K562 (cell line): Measurements from ENCODE around the gene CTSH. TPM values are rescaled to one million over a fixed set of nuclear protein-coding genes. Genes with fewer than 3 reads are reported as not detected.

Experiments
- C11orf30 ChIP-seq: fragments of 450-650 bp; IDR thresholded peaks from 2 replicates; pipeline ENCODE4 v1.6.1; 2016; ENCODE audit warnings: low read depth, mild to moderate bottlenecking
- CBFB ChIP-seq: sonication (generic); formaldehyde crosslinking; IDR thresholded peaks from 2 replicates; pipeline ENCODE4 v1.4.0; 2020; ENCODE audit warnings: mild to moderate bottlenecking, missing genetic modification reagents
- FOS ChIP-seq: IDR thresholded peaks from 3 replicates; pipeline ENCODE4 v1.6.1; 2011; ENCODE audit not compliant: insufficient read length; ENCODE audit errors: extremely low read depth
- FOXA1 ChIP-seq: fragments of 450-650 bp; IDR thresholded peaks from 2 replicates; pipeline ENCODE4 v1.6.1; 2016; ENCODE audit warnings: mild to moderate bottlenecking, borderline replicate concordance
- HDAC1 ChIP-seq, 2 experiments: fragments of 450-650 bp; IDR thresholded peaks; 2 replicates each; pipeline ENCODE4 v1.6.1; 2016 to 2017; ENCODE audit warnings: inconsistent platforms in 1 of 2, mild to moderate bottlenecking in 1 of 2, moderate library complexity in 1 of 2
- JUN ChIP-seq, 2 experiments: sonication (generic) in 1 of 2; formaldehyde crosslinking in 1 of 2; IDR thresholded peaks; 2 replicates each; pipeline versions ENCODE4 v1.6.1 to v1.8.0; 2012 to 2022; ENCODE audit warnings: borderline replicate concordance in 2 of 2, mild to moderate bottlenecking in 2 of 2, improper control_type of control experiment in 1 of 2, low read depth in 1 of 2, low read length in 1 of 2, missing genetic modification reagents in 1 of 2
- KLF1 ChIP-seq: fragments of 450-650 bp; IDR thresholded peaks from 2 replicates; pipeline ENCODE4 v1.6.1; 2016; ENCODE audit warnings: missing genetic modification characterization, missing compliant biosample characterization
- MCM3 ChIP-seq: fragments of 450-650 bp; IDR thresholded peaks from 2 replicates; pipeline ENCODE4 v1.6.1; 2016
- MTA2 ChIP-seq: fragments of 450-650 bp; IDR thresholded peaks from 2 replicates; pipeline ENCODE4 v1.6.1; 2016; ENCODE audit warnings: low read depth
- PHB2 ChIP-seq: fragments of 450-650 bp; IDR thresholded peaks from 2 replicates; pipeline ENCODE4 v1.6.1; 2017; ENCODE audit warnings: low read depth
- SMARCB1 ChIP-seq: IDR thresholded peaks from 2 replicates; pipeline ENCODE4 v1.6.1; 2011; ENCODE audit warnings: improper control_type of control experiment, low read depth; ENCODE audit not compliant: insufficient read length
- SMARCC2 ChIP-seq: fragments of 450-650 bp; IDR thresholded peaks from 2 replicates; pipeline ENCODE4 v1.6.1; 2017; ENCODE audit warnings: antibody characterized with exemption, moderate library complexity, mild to moderate bottlenecking, low read depth
- SOX6 ChIP-seq: fragments of 450-650 bp; IDR thresholded peaks from 2 replicates; pipeline ENCODE4 v1.6.1; 2014; ENCODE audit warnings: mild to moderate bottlenecking
- TFAM ChIP-seq: fragments of 250-450 bp; sonication (Bioruptor Pico); conservative IDR thresholded peaks from 2 replicates; pipeline ENCODE4 v1.5.0; 2021; ENCODE audit warnings: mild to moderate bottlenecking, moderate library complexity
- TRIM28 ChIP-seq: fragments of 450-650 bp; IDR thresholded peaks from 2 replicates; pipeline ENCODE4 v1.6.1; 2017
- XRCC5 ChIP-seq: fragments of 200-400 bp; formaldehyde crosslinking; IDR thresholded peaks from 2 replicates; pipeline ENCODE4 v1.6.1; 2017; ENCODE audit warnings: low read depth, mild to moderate bottlenecking, low read length
- ZNF263 ChIP-seq: sonication (generic); formaldehyde crosslinking; IDR thresholded peaks from 2 replicates; pipeline ENCODE4 v1.8.0; 2022; ENCODE audit warnings: mild to moderate bottlenecking, missing genetic modification reagents, borderline replicate concordance
- ZNF444 ChIP-seq: fragments of 250-450 bp; sonication (Bioruptor Pico); IDR thresholded peaks from 2 replicates; pipeline ENCODE4 v1.4.0; 2020; ENCODE audit warnings: mild to moderate bottlenecking, moderate library complexity
- ZNF707 ChIP-seq: fragments of 250-450 bp; sonication (Bioruptor Pico); conservative IDR thresholded peaks from 2 replicates; pipeline ENCODE4 v1.8.0; 2022; ENCODE audit warnings: inconsistent platforms, mild to moderate bottlenecking, moderate library complexity
- ZNF778 ChIP-seq: fragments of 450-650 bp; formaldehyde crosslinking; IDR thresholded peaks from 2 replicates; pipeline ENCODE4 v1.4.0; 2020; ENCODE audit warnings: mild to moderate bottlenecking, moderate library complexity
- polyA plus RNA-seq, 8 experiments: library from polyadenylated mRNA; depleted of rRNA in 4 of 8; stranded (reverse) in 5 of 8; unstranded in 3 of 8; fragments of >200 nt; fragmentation: Nextera tagmentation in 2 of 8; fragmentation: Illumina TruSeq in 1 of 8; extraction: Ambion mirVana in 2 of 8; extraction: Trizol in 1 of 8; gene quantifications; 2 replicates each; pipeline versions ENCODE4 v1.2.1 to v1.2.3, GENCODE V29; 2011 to 2014; ENCODE audit warnings: inconsistent platforms in 1 of 8, missing spikeins in 1 of 8
- total RNA-seq, 7 experiments: library from RNA; depleted of rRNA in 6 of 7; stranded (reverse); fragments of >200 nt in 6 of 7; fragmentation: Illumina TruSeq in 2 of 7; extraction: Trizol in 2 of 7; gene quantifications; 2 replicates each; pipeline versions ENCODE4 v1.2.1 to v1.2.3, GENCODE V29; 2011 to 2021; ENCODE audit warnings: low replicate concordance in 1 of 7
- TF ChIP-seq, protein P1 (sequence below): fragments of 250-450 bp; sonication (Bioruptor Pico); IDR thresholded peaks from 2 replicates; pipeline ENCODE4 v1.8.0; 2021; ENCODE audit warnings: moderate library complexity, mild to moderate bottlenecking, inconsistent platforms
- TF ChIP-seq, protein P2 (sequence below): IDR thresholded peaks from 2 replicates; pipeline ENCODE4 v1.6.1; 2011; ENCODE audit warnings: borderline replicate concordance, low read depth, mild to moderate bottlenecking, moderate library complexity, low read length; ENCODE audit not compliant: insufficient read depth, poor library complexity, severe bottlenecking
- TF ChIP-seq, protein P3 (sequence below): fragments of 450-650 bp; IDR thresholded peaks from 2 replicates; pipeline ENCODE4 v1.6.1; 2016; ENCODE audit warnings: antibody characterized with exemption

The CTSH gene
- total and polyA plus RNA-seq, 9 of the 15 experiments (the other 6 are each of a cell fraction or from before 2014, with no cell fraction given) = 15.0 to 462 (median 173) TPM

DNA sequence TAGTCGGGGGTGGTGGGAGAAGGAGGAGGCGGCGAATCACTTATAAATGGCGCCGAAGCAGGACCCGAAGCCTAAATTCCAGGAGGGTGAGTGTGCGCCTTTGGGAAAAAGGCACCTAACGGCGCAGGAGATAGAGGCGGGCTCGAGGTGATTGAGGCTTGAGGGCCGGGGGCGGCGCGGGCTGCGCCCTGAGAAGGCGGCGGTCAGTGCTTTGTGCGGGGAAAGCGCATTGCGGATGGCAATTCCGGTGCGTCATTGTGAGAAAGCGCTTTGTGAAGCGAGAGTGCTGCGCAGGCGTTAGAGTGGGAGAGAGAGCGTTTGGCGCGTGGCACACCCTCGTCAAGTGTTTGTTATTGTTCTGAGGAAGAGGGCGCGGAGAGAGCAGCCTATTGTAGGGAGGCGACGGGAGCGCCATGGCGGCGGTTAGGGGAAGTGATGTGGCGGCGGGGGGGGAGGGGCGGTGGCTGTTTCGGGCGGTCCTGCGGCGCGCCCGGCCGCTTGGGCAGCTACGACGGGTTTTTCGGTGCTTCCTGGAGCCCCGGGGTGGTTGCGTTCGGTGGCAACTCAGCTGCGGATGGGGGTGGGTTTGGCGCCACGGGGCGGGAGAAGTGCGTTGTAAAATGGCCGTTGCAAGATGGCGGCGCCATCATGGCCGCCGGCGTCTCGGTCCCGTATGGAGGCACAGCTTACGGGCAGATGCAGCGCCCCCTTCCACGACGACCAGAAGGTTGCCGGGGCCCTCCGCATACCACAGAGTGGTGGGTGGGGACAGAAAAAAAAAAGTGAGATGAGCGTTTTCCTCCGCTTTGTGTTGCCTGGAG lies 71.7 kb downstream of the CTSH start (continued):
- TF ChIP-seq, protein P1, sequence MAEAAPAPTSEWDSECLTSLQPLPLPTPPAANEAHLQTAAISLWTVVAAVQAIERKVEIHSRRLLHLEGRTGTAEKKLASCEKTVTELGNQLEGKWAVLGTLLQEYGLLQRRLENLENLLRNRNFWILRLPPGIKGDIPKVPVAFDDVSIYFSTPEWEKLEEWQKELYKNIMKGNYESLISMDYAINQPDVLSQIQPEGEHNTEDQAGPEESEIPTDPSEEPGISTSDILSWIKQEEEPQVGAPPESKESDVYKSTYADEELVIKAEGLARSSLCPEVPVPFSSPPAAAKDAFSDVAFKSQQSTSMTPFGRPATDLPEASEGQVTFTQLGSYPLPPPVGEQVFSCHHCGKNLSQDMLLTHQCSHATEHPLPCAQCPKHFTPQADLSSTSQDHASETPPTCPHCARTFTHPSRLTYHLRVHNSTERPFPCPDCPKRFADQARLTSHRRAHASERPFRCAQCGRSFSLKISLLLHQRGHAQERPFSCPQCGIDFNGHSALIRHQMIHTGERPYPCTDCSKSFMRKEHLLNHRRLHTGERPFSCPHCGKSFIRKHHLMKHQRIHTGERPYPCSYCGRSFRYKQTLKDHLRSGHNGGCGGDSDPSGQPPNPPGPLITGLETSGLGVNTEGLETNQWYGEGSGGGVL (CRISPR knock-in tag) = no peak
- TF ChIP-seq KLF1 (tag) = 0 out of 2 replicates have a peak, but pooled peaks have one; percentile 27
- TF ChIP-seq FOXA1 = no peak
- TF ChIP-seq CBFB (CRISPR knock-in tag) = no peak
- TF ChIP-seq ZNF707 (CRISPR knock-in tag) = no peak
- TF ChIP-seq ZNF778 (CRISPR knock-in tag) = no peak
- TF ChIP-seq, protein P2, sequence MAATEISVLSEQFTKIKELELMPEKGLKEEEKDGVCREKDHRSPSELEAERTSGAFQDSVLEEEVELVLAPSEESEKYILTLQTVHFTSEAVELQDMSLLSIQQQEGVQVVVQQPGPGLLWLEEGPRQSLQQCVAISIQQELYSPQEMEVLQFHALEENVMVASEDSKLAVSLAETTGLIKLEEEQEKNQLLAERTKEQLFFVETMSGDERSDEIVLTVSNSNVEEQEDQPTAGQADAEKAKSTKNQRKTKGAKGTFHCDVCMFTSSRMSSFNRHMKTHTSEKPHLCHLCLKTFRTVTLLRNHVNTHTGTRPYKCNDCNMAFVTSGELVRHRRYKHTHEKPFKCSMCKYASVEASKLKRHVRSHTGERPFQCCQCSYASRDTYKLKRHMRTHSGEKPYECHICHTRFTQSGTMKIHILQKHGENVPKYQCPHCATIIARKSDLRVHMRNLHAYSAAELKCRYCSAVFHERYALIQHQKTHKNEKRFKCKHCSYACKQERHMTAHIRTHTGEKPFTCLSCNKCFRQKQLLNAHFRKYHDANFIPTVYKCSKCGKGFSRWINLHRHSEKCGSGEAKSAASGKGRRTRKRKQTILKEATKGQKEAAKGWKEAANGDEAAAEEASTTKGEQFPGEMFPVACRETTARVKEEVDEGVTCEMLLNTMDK = peak; percentile 78
- no peak for TF ChIP-seq FOS
- TF ChIP-seq, protein P3, sequence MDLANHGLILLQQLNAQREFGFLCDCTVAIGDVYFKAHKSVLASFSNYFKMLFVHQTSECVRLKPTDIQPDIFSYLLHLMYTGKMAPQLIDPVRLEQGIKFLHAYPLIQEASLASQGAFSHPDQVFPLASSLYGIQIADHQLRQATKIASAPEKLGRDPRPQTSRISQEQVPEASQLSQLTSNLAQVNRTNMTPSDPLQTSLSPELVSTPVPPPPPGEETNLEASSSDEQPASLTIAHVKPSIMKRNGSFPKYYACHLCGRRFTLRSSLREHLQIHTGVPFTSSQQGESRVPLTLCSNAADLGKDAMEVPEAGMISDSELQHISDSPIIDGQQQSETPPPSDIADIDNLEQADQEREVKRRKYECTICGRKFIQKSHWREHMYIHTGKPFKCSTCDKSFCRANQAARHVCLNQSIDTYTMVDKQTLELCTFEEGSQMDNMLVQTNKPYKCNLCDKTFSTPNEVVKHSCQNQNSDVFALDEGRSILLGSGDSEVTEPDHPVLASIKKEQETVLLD = no peak; the same call in 1 of the 2 replicates
- TF ChIP-seq SMARCB1 = no peak
- no peak for TF ChIP-seq JUN (IDR thresholded peaks at IDR 0.05; ENCODE audit: borderline replicate concordance, low read depth, low read length)
- no peak for TF ChIP-seq JUN (CRISPR knock-in tag; IDR thresholded peaks at IDR 0.05; ENCODE audit: borderline replicate concordance)
- no peak for TF ChIP-seq MCM3
- 0 out of 2 replicates have a peak, but pooled peaks have one; percentile 18 for TF ChIP-seq SMARCC2
- no peak for TF ChIP-seq XRCC5
- no peak for TF ChIP-seq TFAM
- no peak for TF ChIP-seq C11orf30
- TF ChIP-seq SOX6 = peak; percentile 7; the same call in 1 of the 2 replicates
- no peak for TF ChIP-seq PHB2
- TF ChIP-seq HDAC1 (IDR thresholded peaks at IDR 0.05) = peak in 1 of 2 experiments; percentile 65; a peak in 2 of 4 replicates
- peak; percentile 10; the same call in 1 of the 2 replicates for TF ChIP-seq ZNF263
- no peak for TF ChIP-seq ZNF444 (CRISPR knock-in tag)
- no peak for TF ChIP-seq TRIM28
- no peak for TF ChIP-seq MTA2
